GM12874 (cell line): ENCODE measurements around the gene ELL3.
A peak's percentile ranks its signal among the peaks of the same experiment; 100 is the strongest.

Experiments
- TF ChIP-seq, protein P1 (sequence below): IDR thresholded peaks from 2 replicates; pipeline ENCODE4 v1.5.1; 2011; ENCODE audit warnings: low read depth, mild to moderate bottlenecking, control low read depth, low read length, moderate library complexity; ENCODE audit not compliant: insufficient read depth

The ELL3 gene

DNA sequence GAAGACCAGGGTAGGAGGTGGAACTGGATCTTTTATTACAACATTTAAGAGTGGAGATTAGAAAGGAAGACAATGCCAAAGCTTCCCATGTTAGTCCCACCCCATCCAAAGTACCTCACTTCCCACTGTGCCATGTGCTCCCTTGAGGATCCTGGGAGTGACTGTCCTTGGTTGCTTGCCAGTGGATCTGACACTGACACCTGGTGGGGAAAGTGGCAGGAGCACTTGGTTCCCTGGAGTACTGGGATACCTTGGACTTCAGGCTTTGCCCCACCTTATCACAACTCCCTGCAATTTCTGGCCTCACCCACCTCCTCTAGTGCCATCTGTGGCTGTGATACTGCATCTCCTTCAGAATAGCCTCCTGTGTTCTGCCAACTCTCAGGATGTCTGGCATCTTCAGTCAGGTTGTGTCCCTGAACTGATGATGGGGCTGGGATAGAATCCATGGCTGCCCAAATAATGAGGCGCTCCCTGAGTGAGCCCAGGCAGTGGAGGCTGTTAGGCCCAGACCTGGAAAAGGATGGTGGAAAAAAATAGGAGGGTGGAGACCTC, 1.3 kb downstream of the ELL3 start:
- TF ChIP-seq, protein P1, sequence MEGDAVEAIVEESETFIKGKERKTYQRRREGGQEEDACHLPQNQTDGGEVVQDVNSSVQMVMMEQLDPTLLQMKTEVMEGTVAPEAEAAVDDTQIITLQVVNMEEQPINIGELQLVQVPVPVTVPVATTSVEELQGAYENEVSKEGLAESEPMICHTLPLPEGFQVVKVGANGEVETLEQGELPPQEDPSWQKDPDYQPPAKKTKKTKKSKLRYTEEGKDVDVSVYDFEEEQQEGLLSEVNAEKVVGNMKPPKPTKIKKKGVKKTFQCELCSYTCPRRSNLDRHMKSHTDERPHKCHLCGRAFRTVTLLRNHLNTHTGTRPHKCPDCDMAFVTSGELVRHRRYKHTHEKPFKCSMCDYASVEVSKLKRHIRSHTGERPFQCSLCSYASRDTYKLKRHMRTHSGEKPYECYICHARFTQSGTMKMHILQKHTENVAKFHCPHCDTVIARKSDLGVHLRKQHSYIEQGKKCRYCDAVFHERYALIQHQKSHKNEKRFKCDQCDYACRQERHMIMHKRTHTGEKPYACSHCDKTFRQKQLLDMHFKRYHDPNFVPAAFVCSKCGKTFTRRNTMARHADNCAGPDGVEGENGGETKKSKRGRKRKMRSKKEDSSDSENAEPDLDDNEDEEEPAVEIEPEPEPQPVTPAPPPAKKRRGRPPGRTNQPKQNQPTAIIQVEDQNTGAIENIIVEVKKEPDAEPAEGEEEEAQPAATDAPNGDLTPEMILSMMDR = no peak

DNA sequence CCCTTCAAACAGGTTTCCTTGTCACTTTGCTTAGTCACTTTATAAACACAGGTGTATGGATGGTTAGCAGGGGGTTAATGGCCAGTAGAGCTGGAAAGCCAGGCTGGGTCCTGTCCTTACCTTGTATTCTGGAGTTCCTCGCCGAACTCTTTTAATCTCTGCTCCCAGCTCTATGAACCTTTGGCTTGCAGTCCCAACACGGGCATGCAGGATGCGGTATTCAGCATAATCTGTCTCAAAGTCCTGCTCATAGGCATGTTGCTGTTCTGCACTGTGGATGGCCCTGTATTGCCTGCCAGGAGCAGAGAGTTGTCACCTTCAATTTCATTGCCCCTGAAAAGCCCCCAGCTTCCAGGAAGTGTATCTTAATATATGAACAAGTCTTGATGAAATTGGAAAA, 2.7 kb downstream of the ELL3 start:
- TF ChIP-seq, protein P1 = no peak

DNA sequence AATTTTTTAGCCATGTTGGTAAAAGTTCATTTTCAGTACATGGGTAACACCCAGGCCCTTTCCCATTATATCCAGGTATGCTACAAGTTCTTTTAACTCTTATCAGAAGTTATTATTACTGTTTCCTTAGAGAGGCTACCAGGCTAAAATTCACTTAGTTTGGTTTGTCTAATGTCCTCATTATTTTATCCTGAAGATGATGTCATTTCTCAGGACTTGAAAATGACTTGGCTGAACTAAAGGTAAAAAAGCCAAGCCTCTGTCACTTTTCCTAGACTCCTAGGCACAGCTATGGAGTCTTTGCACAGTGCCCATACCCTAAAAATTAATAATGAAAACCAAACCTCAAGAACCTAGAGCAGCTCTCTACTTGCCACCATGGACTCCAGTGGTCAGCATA, 4.1 kb downstream of the ELL3 start:
- TF ChIP-seq, protein P1 = no peak

DNA sequence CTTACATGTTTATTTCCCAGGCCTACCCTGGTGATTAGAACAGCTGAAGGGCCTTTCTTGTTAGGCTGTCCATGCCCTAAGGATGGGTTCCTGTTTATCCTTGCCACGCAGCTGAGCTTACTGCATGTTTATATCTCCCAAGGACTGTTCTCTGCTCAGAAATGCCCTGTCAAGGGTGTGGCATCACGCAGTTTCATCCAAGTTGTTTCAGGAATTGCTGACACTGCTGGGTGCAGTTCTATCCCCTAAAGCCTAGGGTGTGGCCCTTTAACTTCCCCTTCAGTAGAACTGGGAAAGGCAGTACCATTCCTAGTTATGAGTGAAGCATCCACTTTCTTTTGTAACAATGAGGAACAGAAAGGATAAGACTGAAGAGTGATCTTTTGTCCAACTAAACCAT, 5.0 kb downstream of the ELL3 start:
- TF ChIP-seq, protein P1 = no peak

DNA sequence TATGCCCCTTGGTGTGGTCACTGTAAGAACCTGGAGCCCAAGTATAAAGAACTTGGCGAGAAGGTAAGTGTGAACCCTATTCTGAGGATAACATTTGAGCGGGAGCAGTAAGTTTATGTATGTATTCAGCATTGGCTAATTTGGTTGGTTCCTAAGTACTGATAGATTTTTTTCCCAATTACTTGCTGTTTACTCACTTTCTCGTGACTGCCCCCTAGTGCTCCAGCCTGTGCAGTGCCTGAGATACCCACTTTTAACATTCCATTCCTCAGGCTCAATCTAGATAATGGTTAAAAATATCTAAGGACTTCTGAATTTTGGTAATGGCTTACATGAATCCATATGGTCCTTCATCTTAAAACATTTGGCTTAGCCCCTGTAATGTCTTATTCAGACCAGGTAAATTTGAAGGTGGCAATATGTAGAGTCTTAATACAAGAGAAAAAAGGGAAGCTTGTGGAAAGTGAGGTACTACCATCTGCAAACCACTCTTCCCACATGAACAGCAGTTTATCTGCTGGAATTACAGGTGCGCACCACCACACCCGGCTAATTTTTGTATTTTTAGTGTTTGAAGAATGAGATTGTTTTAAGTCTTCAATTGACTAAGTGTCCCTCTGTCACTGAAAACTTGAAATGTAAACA, 7.1 kb downstream of the ELL3 start:
- TF ChIP-seq, protein P1 = peak; percentile 77

DNA sequence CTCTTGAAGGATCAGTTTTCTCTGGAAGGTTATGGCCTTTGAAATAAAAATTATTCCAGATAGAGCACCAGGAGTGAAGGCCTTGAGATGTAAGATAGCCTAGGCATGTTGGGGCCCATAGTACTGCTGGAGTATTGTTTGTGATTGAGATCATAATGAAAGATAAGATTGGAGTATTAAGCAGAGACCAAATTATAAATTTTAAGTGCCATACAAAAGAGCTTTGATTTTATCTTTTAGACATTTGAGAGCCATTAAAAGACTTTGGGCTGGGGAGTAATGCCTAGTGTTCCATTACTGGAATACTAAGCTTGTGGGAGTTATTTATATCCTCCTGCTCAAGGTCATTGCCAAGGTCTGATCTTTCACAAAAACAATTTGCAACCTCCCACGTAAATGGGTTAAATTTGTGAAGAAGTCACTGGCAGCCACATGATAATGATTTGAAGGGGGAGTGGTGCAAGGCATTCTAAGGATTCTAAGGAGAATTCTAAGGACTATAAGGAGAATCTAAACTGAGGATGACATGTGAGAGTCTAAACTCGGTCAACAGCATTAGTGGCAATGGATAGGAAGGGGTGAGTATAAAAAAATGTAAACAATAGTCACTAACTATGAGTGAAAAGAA, 12.8 kb downstream of the ELL3 start:
- TF ChIP-seq, protein P1 = no peak

DNA sequence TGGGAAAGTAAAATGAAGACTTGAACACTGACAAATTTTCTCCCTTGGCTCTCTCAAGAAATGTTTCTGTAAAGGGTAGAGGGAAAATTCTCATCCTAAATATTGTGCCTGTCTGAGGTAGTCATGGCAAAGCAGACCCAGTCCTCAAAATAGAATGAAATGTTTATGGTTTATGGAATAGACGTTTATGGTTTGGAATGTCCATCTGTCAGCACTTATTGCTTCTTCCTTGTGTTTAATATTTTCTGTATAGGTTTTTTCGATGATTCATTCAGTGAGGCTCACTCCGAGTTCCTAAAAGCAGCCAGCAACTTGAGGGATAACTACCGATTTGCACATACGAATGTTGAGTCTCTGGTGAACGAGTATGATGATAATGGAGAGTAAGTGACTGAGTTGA, 13.9 kb downstream of the ELL3 start:
- TF ChIP-seq, protein P1 = no peak
